RKO (cell line): ENCODE data around the gene AKIRIN2.
A peak's percentile ranks its signal among the peaks of the same experiment; 100 is the strongest.
"Not testable (repeated sequence)": the region's sequence is repeated elsewhere in the genome, so short reads cannot be mapped to it uniquely, and the experiment has no call there.

Experiments
- DNase-seq: peaks from one replicate; pipeline ENCODE4 v3.0.0-alpha.2; 2016; ENCODE audit warnings: low spot score

The AKIRIN2 gene

DNA sequence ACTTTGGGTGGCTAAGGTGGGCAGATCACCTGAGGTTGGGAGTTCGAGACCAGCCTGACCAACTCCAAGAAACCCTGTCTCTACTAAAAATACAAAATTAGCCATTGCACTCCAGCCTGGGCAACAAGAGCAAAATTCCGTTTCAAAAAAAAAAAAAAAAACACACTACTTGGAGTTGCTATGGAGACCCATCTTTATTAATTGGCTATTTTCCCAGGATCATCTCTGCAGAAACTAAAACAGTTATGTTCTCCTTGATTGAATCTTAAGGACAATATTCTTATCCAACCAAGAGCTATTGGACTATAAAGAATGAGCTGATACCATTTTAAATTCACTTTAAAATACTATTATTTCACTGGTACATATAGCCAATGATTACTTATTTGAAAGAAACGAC is 14.7 kb downstream of the AKIRIN2 start:
- DNase-seq: no peak

DNA sequence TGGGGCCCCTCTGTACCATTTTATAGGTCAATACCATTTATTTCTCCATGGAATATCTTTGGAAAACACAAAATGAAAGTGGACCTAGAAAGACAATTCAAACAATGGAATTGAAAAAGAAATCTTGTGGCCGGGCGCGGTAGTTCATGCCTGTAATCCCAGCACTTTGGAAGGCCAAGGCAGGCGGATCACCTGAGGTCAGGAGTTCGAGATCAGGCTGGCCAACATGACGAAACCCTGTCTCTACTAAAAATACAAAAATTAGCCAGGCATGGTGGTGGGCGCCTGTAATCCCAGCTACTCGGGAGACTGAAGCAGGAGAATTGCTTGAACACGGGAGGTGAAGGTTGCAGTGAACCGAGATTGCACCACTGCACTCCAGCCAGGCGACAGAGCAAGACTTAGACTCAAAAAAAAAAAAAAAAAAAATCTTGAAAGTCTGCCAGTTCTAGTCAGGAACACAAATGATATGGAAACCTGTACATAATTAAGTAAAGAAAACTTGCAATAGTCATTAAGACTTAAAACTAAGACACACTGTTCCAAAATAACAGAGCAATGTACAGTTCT is 15.3 kb downstream of the AKIRIN2 start:
- DNase-seq: not testable (repeated sequence)

DNA sequence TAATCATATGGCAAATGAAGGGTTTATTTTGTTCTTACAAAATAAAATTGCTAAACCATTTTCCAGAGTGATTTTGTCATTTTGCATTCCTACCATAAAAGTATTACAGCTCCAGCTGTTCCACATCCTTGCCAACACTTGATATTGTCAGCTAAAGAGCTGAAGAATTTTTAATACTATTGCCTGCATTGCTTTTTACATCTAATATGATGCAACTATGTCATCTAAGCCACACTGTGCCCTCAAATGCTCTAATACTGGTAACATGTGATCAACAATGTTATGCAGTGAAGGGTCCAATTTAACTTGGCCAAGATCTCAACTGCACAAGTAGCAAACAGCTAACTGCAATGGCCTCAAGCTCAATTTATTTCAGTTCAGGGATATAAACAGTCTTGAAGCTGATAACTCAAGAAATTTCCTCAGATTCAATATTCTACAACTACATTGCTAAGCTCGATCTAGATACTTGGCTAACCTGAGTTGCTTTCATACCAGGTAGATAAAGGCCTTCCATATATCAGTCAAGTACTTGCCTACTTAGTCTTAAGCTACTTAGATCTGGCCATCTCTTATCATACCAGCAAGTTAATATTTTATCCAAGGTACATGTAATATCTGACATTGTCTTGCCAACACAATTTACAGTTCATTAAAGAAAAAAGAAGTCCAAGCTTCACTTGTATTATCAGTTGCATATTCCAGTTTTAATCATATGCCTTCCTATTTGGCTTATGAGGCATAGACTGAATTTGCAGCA is 17.0 kb downstream of the AKIRIN2 start:
- no peak for DNase-seq

DNA sequence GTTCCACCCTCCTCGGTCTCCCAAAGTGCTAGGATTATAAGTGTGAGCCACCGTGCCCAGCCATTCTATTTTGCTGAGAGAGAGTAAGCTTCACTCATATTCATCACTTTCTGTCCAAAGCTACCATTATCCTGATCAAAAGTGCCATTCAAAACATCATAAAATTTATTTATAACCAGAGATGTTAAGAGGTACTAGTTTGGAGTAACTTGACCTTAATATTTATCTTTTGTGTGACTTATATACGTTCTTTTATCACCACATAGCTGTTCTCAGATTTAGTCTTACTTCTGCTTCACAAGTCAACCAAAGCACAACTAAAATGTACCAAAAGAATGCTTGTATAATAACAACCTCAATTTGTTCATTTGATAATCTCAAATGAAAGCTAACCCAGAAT is 18.1 kb downstream of the AKIRIN2 start:
- DNase-seq: no peak

DNA sequence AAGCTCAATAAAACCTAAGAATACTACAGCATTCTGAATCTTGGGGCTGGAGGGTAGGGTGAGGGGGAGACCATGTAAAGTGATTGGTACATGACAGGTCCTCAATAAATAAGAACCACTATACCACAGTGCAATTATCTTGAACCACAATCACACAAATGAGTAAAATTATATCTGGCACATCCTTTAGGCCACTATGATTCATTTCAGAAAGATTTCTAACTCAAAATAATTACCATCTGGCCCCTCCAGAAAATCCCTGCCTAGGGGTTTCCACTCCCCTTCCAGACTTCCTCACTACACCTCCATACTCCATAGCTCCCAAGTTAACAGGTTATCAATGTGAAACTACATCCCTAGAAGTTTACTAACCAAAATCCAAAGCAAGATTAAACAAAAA is 19.7 kb downstream of the AKIRIN2 start:
- no peak for DNase-seq

DNA sequence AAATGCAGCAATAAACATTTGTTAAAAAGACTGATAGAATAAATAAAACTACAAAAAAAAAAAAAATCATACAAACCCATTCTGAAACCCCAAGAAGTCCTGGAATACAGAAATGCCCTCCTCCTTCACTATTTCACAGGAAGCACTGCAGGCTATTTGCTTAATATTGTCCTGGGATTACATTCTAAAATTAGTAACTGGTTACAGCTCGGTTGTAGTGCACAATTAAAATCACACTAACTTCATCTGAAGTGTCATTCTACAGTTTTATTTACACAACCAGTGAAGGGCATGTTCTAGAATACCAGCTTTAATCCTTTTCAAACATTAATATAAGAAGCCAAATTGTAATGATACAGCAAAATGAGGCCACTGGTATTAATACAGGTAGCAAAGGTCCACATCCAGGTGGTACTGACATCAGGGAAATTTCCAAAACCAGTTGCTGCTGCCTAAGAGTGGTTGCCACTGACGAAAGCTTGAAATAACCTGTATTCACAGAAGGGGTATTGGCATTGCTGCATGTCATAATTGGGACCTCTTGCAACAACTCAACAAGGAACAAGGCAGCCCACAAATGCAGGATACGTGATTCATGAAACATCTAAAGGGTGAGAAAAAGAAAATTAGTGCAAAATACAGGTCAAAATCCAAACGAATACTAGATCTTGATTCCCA is 26.9 kb downstream of the AKIRIN2 start:
- no peak for DNase-seq

DNA sequence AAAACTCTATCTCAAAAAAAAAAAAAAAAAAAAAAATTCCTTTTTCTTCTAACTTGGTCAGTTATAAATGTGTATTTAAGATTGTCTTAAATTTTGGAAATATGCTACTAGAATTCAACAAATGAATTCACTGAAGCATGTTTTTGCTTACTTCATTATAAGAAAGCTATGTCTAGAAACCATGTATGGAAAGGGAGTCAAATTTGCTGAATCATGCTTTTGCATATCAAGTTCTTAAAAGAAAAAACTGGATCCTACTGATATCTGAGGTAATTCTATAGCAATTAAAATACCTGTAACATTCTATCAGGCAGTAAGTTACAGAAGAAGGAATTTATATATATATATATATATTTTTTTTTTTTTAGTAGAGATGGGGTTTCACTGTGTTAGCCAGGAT is 27.7 kb downstream of the AKIRIN2 start:
- DNase-seq: no peak

DNA sequence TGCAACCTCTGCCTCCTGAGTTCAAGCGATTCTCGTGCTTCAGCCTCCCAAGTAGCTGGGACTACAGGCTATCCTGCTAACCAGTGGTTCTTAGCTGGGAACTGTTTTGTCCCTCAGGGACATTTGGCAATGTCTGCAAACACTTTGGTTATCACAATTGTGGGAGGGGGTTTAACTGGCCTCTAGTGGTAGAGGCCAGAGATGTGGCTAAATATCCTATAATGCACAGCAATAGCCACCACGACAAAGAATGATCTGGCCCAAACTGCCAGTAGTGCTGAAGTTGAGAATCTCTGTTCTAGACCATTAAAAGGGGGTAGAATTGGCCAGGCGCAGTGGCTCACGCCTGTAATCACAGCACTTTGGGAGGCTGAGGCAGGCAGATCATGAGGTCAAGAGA is 28.8 kb downstream of the AKIRIN2 start:
- DNase-seq: no peak

DNA sequence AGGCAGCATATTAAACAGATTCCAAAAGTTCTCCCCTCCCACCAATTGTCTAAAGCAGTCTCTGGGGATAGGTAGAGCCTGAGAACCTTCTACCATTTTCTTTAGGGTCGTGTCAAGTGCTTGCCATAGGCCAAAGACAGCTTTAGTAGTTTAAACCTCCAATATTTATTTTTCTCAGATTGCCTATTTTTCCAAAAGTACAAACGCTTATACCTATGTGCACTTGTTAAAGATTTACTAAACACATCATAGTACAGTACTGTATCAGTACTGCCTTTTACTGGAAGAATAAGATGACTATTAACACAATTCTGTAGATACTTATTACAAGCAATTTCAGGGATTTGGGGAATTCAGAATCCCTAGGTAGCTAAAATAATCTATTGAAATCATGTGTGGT is 29.4 kb downstream of the AKIRIN2 start:
- no peak for DNase-seq

DNA sequence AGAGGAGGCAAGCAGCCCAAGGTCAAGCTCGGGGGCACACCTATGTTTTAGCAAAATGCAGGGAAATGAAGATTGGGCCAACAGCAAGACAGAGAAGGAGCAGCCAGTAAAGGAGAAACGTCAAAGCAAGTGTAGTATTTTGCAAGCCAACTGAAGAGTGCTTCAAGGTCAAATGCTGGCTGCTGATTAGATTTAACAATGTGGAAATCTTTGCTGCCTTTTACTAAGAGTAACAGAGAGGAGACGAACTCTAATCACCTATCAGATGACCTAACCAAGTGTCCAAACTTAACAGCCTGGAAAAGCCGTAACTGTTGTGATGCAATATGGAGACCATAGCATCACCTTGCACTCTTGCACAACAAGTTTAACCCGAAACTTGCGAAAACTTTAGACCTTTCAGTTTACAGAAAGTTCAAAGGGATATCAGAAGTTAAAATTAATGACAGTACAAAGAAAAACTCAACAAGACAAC is 30.4 kb downstream of the AKIRIN2 start:
- no peak for DNase-seq

DNA sequence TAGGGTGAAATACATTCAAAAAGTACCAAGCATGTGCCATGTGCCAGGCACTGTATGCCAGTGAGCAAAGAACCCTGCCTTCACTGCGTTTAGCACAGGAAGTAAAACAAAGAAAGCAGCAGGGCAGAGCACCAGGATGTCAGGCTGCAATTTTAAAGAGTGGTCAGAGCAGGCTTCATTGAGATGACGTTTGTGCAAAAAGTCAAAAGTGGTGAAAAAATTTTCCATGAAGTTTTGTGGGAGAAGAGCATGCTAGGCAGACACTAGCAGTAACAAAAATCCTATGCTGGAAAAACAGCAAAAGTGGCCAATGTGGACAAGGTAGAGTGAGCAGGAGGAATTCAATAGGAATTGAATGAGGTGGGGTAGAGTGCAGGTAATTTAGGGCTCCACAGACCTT is 31.3 kb downstream of the AKIRIN2 start:
- no peak for DNase-seq

DNA sequence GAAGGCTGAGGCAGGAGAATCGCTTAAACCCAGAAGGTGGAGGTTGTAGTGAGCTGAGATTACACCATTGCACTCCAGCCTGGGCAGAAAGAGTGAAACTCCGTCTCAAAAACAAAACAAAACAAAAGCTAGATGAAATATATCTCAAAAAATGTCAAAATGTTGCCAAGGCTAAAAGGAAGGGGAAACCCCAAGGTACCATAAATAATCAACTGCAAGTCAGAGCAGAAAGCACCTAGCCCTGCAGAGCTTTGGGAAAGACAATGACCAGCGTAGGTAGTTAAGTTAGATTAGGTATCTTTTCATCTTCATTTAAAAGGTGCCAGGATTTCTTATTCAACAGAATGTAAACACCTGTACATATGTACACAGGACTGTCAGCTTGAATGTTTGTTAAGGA is 33.0 kb downstream of the AKIRIN2 start:
- DNase-seq: no peak

DNA sequence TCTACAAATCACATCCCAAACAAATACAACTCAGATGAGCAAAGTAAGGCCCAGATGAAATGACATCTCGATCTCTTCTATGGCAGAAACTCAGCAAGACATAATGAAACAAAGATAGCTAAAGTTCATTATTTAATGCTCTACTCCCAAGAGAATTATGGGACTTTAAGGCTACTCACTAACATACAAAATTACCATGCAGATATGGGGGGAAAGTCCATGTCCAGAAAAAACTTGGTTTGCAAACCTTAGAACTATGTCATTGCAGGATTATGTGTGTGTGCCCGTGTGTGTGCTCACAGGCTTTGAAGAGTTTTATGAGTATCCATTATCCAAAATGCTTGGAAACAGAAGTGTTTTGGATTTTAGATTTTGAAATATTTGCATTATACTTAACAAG is 34.0 kb downstream of the AKIRIN2 start:
- DNase-seq: no peak

DNA sequence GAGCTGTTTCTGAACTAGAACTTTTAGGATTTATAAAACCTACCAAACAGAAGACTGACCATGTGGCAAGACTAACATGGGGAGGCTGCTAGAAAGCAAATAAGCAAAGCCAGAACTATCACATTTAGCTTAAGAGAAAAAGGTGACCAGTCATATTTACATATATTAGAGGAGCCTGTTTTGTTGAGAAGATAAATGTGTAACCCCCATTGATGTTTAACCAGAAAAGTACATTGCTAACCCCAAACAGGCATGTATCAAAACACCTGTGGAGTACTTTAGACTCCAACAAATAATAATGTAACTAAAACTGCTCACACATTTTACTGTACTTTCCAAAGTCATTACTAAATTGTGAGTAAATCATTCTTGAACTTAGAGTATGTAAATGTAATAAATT is 35.0 kb downstream of the AKIRIN2 start:
- DNase-seq: no peak

DNA sequence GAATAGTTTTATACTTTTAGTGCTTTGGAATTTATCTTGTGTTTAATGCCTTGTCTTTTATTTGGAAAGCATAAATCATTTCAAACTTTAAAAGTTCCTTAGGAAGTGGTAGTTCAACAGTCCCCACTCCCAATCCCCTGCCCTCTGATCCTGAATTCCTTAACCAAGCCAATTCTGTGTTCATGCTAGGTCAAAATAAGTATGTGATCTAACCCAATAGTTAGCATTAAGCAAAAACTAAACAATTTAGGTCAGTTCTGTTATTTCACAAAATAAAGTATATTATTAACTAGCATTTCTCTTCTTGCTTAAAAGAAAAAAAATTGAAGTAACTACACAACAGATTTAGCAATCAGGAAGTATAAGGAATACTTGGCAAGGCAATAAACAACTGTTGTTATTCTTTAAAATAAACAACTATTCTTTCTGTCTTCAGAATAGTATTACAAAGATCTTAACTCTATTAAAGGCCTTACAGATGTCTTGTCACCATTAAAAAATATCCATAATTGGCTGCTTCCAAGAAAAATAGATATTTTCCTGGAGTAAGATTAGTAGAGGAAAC is 37.0 kb downstream of the AKIRIN2 start:
- no peak for DNase-seq

DNA sequence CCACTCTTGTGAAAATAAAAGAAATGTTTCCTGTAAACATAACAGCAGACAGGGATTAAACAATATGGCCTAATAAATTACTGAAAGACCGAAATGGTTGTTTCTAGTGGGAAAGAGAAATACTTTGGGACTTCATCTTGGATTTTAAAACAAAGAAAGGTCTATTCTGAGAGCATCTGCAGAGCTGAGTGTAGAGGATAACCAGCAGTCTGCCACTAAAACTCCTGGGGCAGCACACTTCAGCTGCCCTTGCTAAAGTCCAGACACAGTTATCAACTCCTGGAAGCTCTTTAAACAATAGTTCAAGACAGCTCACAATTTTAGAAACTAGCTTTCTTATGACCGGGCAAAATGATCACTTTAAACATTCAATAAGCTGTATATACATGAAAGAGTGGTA is 38.6 kb downstream of the AKIRIN2 start:
- DNase-seq: no peak

DNA sequence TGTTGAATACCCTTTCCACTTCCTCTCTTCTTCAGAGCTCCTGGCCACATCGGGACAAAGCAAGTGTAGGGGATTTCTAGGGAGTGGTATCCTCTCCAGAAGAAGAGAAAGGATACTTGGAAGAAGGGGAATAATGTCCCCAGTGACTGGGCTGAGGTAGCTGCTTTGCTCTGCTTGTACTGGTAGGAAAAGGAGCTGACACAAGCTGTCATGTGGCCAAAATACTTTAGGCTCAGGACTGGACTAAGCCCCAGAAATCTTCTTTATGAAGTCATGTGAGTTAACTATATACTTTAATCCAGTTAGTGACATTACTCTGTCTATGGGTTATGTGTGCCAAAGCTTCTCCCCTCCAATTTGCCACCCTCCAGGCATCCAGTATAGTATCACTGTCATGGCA is 40.5 kb downstream of the AKIRIN2 start:
- DNase-seq: no peak

DNA sequence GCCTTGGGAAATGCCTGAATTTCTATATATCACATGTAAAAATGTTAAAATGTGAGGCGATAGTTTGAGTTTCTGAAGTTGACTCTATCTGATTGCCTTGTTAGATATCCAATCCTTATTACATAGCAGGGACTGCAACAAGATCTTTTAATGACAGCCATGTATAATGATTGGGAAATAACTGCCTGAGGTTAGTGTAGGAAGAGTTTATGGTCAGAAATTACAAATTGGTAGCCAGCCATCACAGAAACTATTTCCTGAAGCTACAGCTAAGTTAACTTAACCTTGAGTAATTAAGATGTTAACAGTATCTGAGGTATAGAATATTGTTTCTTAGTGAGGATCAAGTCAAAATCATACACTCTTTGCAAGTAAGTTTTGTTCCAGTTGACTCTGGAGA is 41.0 kb downstream of the AKIRIN2 start:
- DNase-seq: no peak

DNA sequence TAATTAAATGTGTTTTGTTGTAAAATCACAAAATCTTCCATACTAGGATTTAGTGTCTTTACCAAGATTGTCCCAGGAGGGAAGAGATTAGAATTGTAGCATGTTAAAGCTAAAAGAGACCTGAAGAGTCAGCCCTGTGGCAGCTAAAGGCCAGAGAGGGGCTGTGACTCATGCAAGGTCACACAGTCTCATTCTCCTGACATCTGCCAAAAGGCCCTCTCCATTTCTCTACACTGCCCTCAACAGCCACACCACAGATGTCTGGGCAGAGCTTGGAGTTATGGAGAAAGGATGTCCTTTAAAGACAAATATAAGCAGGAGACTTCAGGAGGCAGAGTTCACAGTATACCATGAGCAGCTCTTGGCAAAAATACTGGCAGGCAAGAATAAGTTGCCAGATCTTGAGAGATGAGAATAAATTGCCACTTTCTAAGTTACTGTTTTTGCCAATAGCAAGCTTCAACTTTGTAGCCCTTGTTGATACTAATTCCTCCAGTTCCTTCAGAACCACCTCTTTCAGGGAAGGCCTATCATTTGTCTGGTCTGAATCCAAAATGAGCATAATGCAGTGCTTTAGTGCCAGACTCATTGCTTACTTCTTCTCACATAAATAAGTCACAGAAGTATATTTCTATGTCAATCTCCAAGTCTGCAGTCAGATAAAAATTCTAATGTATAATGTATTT is 41.7 kb downstream of the AKIRIN2 start:
- peak; percentile 43 for DNase-seq

DNA sequence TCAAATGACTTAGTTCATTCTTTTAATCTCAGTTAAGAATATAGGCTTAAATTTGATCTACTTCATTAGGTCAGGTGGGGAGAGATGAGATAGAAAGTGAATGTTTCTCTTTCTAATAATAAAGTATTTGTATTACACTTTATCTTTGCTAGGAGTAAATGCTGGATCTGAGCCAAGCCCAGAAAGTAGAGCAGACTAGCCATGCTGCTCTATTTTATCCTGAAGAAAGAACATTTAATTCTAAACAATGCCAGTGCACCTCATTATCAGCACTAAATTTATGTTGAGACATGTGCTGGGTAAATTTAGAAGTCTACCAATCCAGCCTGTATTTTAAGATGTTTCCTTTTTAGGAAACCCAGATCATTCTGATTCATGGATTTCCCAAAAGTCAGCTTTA is 43.5 kb downstream of the AKIRIN2 start:
- DNase-seq: no peak

DNA sequence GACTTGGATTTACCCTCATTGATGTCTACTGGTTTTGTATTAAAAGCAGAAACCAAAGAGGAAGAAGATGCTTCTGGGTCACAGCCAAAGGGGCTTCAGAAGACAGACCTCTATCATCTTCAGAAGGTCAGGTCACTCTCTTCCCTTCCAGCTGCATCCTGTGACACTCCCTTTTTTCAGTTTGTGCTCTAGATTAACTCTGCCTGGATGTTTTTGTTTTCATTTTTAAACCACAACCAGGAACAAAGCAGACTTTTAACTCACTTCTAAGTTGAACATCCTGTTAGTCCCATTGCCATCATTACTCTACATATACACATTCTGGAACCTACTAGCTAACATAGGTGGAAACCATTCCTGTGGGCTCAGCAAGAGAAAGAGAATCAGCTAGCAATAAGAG is 45.2 kb downstream of the AKIRIN2 start:
- no peak for DNase-seq

DNA sequence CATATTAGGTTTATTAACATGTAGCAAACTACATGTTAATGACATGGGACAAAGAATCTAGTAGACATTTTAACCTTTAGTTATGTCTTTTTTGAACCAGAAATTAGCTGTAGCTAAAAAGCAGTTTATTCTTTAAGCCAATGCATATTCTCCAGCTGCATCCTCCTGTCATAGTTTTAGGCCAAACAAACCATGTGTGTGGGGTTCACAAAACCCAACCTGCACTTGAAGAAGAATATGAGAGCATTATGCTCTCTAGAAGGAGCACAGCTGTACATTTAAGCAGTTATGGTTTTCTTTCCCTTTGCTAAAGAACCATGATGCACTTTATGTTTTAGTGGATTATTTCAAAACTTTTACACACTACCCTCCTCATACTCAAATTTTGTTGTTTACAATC is 46.2 kb downstream of the AKIRIN2 start:
- DNase-seq: no peak
